Hippocampal formation (tissue), 2 donors: Measurements from ENCODE around the gene SH2D7.

Experiments used
- DNase-seq, 2 donors: peaks; one replicate each; lab custom pipeline; 2025; lab: John Stamatoyannopoulos, UW

Gene SH2D7

DNA sequence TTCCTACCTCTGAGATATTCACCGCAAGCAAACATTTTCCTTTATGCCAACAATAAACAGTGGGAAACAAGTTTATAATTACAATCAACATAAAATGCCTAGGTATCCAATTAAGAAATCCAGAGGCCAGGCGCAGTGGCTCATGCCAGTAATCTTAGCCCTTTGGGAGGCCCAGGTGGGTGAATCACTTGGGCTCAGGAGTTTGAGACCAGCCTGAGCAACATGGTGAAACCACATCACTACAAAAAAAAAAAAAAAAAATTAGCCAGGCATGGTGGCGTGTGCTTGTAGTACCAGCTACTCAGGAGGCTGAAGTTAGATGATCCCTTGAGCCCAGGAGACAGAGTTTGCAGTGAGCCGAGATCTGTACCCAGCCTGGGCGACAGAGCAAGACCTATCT lies 32.1 kb upstream of the SH2D7 start:
- DNase-seq = no peak

DNA sequence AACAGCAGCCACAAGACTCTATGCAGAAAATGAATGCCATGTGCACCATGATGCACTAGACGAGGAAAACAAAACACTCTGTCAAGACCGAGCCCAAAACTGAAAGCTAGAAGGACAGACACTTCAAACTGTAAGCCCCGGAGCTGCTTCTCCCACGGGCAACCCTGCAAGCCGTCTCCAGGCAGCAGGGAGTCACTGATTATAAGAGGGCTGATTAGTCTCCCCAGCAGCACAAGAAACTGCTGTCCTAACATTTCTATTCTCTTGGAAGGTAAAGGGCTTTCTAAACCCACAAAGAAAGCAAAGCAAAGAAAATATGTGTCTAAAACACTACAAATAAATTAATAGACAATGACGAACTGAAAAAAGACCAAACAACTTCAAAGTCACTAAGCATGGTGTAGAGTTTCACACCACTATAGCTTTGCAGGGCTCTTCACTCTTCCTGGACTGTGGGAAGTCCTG lies 30.4 kb upstream of the SH2D7 start:
- no peak for DNase-seq

DNA sequence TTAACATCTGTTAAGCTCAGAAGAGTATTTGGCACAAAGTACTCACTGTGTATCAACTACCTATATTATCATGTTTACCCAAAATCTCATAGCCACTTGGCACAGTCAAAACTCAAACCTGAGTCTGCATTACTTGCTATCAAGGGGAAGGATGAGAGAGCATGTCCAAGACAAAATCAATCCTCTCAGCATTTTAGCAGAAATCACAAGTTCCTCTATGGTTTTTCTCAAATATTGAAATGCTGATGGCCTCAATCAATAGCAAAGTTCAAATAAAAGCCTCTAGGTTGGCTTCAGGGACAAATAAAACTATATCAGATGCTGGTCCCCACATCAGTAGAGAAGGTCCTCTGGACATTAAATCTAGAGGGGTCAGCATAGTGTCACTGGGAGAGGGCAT lies 29.1 kb upstream of the SH2D7 start:
- no peak for DNase-seq

DNA sequence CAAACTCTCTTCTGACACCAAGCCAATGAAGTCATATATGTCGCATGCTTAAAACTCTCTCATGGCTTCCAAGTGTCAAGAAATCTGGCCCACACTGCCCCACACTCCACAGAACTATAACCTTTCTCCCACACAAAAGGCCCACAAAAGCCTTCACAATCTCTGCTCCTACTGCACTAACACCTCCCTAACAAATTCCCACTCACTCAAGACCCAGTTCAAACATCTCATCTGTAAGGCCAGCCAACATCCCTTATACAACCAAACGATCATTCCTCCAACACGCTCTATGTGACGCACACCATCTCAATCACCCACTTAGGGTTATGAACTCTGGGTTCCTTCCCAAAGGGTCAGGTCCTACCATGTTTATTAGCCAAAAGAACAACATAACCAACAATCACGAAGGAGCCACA lies 28.4 kb upstream of the SH2D7 start:
- DNase-seq = no peak

DNA sequence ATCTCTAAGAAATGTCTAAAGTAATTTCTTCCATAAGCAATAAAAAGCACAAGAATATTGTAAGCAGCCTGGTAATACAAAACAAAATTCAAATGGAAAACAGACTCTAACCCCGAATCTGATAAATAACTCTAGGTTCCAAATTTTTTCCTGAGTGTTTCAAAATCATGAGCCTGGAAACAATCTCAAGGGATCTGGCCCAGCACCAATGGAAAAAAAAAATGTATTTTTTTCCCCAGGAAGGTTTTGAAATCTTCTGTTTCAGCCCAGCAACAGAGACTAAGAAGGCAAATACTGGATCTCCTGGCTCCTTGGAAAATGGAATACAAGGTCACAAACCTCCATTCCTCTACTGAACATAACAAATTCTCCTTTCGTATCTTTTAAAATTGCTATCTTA lies 27.8 kb upstream of the SH2D7 start:
- DNase-seq = no peak

DNA sequence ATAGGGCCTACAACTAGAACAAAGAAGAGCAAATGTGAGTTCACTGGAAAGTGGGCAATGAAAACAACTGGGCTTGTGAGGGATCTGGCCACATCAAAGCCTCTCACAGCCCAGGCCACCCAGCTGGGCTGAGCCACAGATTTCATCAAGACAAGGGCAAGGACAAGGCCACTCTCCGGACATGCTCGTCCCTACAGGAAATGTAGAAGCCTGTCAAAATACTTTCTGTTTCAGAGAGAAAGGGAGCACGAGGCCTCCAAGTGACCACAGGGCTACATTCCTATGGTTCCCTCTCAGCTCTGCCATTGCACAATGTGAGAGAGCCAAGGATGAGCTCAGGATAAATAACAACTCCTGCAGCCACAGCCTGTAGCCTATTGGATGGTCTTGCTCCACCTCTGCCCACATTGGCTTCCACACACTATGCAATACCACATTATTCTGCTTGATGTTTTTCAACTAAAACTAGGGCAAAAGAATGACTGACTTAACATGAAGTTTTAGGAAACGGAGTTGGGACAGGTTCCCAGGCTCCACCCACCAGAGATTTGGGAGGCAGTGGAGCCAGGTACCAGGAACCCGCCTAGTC lies 27.0 kb upstream of the SH2D7 start:
- peak; percentile 36 to 48 for DNase-seq

DNA sequence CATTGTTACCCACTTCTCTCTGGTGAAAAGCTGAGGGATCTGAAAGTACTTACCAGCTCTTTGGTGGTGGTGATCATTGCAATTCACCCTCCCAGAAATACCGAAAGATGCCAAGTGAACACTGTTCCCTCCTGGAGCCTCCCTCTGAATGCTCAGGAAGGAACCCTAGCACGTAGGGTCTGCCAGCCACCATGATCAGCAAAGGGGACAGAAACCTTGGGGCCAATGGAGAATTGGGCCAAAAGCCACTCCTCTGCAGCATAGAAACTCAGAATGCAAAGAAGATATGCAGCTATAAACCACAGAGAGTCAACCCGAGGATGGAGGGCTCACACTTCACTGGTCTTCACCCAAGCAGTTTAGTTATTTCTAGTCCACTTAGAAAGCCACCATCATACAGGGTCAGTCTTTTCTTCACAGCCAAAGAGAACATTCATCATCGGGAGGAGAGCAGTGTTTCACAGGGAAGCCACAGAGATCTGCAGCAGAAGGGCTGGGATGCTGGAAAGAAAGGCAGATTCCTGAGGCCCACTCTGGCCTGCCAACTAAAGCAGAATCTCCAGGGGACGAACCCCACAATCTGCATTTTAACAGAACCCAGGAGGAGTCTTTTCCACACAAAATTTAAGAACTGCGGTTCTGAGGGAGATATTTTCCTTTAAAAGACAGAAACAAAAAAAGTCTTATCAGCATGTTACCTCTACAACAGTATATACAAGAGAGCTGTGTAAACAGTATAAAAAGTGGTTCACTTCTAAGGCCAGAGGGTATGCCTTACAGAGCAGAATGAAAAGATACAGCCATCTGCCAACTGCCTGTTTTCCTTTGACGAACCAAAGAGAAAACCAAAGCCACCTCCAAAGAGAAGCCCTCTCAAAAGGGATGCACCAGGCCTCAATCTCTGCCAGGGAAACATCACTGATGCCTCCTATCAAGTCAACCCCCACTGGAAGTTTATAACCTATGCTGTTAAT lies 26.1 kb upstream of the SH2D7 start:
- DNase-seq = no peak

DNA sequence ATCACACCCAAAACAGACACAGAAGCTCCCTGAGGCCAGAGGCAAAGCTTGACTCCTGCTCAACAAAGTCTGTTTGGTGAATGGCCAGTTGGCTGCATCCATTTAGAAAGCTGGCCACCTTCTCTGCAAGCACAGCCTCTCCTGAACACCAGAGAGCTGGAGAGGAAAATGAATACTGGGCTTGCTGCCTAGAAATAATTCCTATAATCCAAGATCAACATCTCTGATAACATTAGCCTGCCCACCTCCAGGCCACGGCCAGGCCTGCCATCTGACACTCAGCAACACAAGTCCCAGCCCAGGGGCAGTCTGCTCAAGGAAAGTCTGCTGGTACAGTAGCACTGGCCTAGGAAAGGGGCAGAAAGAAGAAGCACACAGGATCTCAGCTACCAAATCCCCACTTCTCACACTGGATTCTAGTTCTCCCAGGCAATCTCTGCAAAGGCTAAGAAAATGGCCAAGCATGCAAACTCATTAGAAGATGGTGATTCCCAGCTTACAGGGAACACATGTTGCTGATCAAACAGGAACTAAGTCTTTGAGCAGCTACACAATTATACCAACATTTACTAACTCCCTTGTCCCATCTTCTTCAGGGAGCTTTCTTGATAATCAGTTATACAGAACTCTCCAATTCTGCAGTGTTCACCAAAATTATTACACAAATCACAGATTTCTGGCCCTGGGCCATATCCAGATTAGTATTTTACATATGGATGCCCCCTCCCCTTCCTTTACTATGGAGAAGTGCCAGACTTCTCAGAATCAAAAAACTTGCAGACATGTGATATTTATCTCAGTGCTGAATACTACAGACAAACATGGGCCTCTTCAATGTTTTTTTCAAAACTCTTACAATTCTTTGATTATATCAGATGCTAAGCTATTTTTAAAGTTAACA lies 24.8 kb upstream of the SH2D7 start:
- no peak for DNase-seq

DNA sequence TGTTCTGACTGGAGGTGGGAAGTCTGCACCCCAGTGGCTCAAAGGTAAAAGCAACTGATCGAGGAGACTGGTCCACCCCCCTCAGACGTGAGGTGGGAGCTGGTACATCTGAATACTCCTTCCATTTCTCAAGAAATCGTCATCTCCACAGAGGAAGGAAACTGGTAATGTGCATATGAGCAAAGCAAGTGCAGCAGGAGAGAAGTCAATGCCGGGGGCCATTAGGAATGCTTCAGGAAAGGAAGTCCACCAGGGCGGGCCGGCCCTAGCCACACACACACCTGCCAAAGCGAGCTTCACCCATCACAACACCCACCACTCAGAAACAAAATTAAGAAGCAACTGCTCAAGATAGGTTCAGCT lies 23.3 kb upstream of the SH2D7 start:
- no peak for DNase-seq

DNA sequence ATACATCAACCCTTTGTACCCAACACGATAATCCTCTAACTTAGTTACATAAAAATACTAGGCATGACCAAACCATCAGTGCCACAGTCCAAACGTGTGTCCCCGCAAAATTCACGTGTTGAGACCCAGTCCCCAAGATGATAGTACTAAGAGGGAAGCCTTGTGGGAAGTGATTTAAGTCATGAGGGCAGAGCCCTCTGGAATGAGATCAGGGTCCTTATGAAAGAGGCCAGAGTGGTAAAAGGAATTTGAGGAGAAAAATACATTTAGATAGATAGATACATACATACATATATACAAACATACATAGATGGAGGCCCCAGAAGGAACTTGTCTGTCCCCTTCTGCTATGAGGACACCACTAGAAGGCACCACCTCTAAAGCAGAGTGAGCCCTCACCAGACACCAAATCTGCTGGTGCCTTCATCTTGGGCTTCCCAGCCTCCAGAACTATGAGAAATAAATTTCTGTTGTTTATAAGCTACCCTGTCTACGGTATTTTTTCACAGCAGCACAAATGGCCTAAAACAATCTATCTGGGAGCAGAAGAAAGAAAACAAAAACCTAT lies 22.8 kb upstream of the SH2D7 start:
- DNase-seq = no peak

DNA sequence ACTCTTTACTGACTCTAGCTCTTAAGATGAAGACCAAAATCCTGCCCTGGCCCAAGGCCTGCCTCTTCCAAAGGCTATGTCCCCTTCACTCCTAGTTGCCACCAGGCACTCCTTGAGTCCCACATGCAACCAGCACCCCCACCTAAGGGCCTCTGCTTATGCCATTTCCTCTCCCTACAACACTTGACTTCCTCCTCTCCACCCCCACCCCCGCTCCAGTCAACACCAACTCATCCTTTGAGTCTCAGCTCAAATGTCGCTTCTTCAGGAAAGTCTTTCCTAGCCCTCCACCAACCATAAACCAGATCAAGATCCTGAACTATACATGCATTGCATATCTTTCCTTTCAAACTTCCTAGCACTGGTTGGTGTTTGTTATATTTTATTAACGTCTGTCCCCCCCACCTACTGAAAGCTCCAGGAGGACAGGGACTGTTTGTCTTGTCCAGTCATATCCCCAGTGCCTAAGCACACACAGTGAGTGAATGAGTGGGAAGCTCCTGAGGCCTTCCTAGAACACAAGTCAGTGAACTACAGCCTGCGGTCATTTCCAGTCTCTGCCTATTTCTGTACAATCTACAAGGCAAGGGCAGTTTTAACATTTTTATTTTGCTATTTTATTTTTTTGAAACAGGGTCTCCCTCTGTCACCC lies 22.2 kb upstream of the SH2D7 start:
- no peak for DNase-seq

DNA sequence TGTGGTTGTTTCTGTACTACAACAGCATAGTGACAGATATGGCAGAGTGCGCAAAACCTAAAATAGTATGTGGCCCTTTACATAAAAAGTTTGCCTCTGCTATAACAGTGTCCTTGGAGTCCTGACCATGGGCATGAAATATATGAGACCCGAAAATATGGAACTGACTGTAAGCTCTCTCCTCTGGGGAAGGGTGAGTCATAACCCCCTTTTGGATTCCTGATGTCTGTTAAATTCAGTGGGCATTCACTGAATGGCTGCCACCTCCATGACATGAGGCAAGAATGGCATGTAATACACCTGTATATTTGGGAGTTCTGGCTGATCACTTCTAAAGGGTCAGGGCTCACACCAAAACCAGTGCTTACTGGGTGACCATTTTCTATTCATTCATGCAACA lies 21.0 kb upstream of the SH2D7 start:
- DNase-seq = no peak

DNA sequence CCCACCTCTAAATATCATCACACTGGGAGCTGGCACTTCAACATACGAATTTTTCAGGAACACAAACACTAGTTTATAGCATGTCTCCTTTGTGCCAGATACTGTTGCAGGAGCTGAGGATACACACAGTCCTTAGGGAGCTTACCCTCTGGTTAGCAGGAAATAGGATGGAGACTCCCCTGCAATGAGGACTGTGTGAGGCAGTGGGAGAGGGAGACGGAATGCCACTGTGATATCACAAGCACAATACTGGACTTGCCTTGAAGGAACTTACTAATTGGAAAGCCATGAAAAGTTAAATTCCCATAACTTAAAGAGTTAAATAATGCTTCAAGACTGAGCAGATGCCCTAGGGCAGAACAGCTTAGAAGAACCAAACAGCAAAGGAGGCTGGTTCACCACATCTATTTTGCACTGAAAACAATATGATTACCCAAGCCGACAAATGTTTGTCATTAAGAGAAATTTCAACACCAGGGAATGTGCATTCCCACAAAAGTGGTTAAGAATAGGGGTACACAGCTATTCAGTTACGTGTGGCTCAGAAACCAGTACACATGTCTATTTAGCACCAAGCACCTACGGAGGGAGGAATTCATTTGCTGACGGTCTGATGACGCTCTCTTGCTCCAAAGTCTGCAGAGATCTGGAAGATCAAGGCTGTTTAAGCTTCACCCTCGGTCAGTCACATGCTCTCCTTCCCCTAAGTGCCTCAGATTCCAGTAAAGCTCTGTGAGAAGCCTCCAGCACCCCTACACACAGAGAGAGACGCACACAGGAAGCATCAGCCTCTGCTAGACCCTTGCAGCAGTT lies 20.1 kb upstream of the SH2D7 start:
- peak; percentile 42 to 51 for DNase-seq

DNA sequence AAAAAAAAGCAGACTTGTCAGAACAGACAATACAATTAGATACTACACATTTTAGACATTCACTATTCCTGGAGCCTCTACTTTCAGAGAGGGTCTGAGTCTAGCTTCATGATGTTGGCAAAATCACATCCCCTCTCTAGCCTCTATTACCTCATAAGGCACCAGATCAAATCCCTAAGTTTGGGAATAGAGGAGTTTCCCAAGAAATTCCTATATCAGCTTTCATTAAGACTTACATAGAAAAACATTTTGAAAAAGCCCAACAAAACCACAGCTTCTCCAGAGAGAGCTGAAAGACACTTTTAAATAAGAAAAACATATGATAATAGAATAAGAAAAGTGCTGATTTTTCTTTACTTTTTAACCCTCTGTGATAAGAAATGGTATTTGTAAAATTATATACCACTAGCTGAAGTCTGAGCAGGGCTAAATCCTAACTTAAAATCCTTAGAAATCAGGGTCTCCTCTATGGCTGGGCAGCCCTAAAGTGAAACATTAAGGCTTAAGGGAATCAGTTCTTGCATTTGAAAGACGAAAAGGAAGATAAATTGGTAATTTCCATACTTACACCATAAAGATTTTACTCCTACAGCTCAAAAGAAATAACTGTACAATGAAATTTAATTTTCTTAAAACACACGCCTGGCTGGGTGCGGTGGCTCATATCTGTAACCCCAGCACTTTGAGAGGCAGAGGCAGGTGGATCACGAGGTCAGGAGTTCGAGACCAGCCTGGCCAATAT lies 19.1 kb upstream of the SH2D7 start:
- DNase-seq = no peak

DNA sequence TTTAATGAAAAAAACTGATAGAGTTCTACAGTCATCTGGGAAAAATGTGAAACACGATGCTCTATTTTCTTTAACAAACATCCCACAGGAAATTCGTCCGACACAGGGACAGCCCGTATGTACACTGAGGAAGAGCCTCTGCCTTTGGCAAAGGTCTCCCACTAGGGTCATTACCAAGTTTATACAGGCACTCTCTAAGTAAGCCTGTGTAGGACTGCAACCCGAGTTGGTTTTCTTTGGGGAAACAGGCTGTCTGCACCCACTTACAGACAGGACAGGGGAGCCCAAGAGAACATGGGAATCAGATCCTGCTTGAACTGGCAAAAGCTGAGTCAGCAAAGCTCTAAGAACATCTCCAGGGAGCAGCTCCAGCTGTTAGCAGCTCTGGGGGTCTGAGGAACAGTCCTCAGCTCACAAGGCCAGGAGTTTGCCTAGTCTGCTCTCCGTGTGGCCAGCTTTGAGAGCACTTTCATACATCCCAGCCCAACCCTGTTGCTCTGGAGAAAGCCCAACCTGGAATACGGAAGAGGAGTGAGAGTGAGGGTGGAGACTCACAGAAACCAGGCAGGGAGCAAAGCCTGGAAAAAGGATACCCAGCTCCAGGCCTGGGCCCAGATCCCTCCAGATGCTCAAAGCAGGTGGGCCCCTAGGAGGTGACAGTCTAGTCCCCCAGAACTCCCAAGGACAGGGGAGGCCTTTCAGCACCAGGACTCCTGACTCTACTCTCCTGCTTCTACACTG lies 16.7 kb upstream of the SH2D7 start:
- no peak for DNase-seq

DNA sequence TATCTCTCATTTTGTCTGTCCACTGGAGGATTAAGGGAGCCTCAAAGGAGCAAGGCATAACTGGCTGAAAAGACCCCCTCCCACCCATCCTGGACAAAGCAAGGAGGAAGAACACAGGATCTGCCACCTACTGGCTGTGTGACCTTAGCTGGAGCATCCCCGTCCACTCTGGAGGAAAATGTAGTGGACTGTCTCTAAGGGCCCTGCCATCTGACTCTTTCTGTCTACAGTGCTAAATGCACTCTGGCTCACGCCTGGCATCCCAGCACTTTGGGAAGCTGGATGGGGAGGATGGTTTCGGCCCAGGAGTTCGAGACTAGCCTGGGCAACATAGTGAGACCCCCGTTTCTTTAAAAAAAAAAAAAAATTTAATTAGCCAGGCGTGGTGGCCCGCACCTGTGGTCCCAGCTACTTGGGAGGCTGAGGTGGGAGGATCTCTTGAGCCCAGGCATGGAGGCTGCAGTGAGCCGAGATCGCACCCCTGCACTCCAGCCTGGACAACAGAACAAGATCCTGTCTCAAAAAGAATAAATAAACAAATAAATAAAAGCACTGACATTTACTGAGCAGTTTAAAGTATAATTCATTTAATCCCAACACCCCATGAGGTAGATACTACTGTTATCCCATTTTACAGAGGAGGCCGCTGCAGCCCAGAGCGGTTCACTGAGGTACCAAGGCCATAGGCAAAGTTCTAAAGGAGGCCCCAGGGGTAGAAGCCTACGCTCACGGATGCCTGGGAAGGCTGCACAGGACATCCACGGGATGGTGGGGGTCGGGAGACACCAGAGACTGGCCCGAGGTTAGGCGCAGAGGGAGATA lies 15.9 kb upstream of the SH2D7 start:
- DNase-seq = no peak

DNA sequence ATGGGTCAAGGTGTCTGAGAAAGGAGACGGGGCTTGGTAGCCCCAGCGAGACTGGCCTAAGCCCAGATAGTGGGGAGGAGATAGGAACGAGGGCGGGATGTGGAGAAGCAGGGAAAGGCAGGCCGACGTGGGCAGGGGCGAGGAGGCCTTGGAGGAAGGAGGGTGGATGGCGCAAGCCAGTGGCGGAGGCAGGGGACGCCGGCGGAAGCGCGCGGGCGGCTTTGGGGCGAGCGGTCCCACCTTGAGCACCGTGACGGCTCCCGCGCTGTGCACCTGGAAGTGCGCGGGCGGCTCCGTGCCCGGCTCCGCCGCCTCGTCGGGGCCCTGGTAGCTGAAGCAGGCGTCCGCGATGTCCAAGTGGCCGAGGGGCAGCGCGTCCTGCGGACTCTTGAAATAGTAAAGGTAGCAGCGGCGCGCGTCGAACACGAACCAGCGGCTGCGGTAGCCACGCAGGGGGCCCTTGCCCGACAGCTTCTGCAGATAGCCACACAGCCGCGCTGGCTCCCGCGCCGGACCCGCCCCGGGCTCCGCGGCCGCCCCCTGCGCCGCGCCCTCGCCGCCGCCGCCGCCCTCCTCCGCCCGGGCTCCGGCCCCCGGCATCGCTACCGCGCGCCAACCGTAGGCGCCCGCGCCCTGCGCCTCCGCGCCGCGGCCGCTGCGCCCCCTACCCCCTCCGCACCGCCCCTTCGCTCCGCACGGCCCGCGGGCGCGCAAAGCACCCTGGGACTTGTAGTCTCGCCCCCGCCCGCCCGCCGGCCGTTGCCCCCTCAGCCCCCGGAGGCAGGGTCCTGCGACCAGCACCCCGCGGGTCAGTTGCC lies 15.1 kb upstream of the SH2D7 start, which contains the start of gene TBC1D2B:
Gene TBC1D2B (minus strand): TSS at position 659 of the 818 bp plus-strand sequence. CDS start 59 bp downstream, at position 600.
- peak; percentile 47 to 65 for DNase-seq
